ENCODE data around the gene NOTUM.

The NOTUM gene

DNA sequence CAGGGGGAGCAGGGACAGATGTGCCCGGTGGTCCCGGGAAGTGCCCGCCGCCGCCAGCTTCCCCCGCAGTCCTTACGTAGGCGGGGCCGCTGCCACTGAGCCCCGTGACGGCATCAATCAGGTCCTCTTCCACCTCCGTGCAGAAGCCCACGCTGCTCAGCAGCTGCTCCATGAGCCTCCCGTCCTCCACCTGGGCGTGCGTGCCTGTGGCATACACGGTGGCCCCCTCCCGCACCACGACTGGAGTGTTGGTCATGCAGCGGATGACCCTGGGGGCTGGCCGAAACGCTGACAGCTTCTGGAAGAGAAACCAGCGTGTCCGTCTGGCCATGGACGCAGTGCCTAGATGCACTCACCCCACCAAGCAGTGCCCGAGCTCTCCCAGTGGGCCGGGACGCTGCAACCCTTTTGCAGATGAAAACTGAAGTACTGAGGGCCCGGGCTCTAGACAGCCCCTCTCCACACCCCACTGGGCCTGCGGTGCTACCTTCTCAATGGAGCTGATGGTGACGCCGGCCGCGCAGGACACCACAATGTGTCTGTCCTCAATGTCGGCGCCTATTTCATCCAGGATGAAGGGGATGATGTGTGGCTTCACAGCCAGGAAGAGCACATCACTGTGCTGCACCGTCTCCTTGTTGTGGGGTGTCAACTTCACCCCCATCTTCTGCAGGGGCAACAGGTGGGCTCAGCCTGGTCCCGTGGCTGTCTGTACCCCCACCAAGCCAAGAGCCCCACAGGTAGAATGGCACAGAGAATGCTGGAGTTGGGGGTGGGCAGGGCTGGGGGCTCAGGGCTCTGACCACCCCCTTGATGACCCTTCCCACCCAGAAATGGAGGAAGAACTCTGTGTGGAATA is 25.9 kb downstream of the NOTUM start:
- no peak for DNase-seq

GRCh38 chr17:81934098-81934757 is 26.8 kb downstream of the NOTUM start:
- no peak for DNase-seq

GRCh38 chr17:81933178-81933699 is 27.7 kb downstream of the NOTUM start:
- DNase-seq: no peak

- no peak for DNase-seq
These were observed 28.5 kb downstream of the NOTUM start for GRCh38 chr17:81932333-81932983.

- DNase-seq: peak; percentile 27
These were observed 29.2 kb downstream of the NOTUM start for GRCh38 chr17:81931557-81932332.

DNA sequence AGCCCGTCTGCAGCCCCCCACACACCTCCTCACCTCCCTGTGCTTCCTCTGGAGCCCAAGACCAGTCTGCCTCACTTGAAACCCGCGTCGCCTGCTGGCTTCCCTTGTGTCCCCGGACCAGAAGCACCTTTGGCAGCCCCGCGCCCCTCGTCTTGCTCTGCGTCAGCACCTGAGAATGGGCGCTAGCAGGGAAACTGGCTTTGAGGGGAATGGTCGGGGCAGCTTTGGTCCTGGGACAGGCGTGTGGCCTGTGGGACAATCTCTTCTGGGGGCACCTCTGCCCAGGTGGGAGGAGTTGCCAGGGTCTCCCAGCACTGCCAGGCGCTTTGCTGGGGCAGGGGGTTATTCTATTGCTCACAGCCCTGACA is 29.8 kb downstream of the NOTUM start:
- no peak for DNase-seq

GRCh38 chr17:81930142-81931125 is 30.6 kb downstream of the NOTUM start:
- DNase-seq: peak; percentile 42

DNA sequence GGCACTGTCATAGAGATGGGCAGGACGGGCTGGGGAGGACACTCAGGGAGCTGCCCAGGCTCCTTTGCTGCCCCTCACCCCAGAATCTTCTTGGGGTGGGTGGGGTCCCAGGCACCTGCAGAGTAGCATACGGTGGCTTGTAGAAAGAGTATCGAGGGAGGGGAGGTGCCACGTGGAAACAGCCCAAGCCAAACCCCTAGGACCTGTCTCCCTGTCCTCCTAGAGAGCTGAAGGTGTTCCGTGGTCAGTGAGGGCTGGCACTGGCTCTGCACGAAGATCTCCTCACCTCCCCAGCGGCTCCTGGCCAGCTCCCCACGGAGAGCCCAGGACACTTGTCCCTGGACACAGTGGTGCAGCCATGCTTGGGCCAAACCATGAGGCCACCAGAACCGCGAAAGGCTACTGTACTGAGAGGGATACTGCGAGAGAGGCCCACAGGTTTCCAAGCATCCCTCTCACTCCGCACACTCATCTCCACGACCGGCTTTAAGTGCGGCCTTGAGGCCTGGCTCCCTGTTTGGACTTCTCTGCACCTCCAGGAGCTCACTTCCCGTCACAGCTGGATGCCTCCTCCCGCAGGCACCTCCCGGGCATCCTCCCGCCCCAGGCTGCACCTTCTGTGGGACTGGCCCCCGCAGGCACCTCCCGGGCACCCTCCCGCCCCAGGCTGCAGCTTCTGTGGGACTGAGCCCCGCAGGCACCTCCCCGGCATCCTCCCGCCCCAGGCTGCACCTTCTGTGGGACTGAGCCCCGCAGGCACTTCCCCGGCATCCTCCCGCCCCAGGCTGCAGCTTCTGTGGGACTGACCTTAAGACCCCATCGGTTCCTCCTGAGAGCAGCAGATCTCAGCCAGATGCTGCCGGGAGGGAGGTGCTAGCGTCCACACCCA is 31.5 kb downstream of the NOTUM start:
- no peak for DNase-seq

DNA sequence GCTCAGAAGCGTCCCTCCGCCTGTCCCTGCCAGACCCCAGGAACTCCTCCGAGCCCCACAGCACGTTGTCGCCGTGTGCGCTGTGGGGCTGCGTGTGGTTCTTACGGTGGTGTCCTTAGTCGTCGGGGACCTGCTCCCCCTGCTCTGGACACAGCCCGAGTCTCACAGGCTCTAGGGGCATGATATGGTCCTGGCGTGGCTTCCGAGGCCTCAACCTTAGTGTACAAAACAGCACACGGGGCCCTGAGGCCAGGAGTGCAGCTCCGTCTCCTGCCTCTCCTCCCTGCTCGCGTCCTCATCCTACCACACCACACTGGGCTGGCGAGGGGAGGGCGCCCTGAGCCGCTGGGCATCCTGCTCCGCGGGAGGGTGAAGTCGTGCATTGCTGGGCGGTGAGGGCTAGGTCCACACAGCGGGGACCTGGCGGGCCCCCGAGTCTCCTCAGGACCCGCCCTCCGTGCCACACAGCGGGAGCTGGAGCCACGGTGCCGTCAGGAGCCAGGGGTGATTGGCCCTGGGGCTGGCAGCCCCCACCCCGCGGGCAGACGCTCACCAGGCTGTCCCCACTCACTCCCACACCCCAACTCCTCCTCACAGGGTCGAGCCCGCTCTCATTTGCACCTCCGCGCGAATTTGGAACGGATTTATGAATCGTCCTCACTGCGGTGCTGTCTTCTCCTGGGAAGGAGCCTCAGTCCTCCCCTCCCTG is 32.3 kb downstream of the NOTUM start:
- peak; percentile 55 for DNase-seq

DNA sequence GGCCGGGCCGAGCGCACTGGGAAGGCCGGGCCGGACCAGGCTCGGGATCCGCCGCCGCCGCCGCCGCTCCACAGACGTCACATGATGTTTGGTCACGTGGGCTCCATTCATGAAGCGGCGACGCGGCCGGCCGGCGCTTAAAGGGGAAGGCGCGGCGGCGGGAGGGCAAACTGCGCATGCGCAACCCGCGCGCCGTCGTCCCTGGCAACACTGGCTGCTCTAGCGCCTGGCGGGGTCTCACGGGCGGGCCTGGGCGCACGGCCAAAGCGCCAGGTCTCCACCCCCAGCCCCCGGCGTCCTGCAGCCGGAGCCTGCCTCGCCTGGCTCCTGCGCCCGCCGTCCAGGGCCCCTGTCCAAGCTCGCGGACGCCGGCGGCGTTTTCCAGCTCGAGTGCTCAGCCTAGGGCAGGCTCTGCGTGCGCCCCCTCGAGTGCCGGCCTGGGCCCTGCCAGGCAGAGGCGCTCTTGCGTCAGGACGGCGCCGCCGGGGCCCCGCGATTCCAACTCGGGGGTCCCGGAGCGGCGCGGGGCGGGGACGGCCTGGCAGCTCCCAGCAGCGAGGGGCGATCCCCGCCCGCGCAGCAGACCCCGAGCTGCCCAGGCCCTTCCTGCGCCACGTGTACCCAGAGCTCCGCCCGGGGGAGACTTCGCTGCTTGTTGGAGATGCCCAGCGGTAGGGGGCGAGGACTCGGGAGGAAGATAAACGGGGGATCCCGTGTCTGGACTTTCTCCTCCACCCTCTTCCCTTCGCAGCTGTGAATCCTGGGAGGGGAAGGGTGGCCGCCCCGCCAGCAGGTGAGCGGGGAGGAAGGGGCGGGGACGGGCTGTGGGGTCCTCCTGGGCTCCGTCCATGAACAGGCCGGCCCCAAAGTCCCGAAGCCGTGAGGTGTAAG is 33.1 kb downstream of the NOTUM start, which contains the start of gene MAFG:
Gene MAFG, minus strand, starts transcription at position 83 of the 891 bp plus-strand sequence. CDS start 4,550 bp downstream, outside the sequence.
- peak; percentile 98 for DNase-seq

GRCh38 chr17:81927152-81927652 is 33.8 kb downstream of the NOTUM start:
- DNase-seq: no peak

DNA sequence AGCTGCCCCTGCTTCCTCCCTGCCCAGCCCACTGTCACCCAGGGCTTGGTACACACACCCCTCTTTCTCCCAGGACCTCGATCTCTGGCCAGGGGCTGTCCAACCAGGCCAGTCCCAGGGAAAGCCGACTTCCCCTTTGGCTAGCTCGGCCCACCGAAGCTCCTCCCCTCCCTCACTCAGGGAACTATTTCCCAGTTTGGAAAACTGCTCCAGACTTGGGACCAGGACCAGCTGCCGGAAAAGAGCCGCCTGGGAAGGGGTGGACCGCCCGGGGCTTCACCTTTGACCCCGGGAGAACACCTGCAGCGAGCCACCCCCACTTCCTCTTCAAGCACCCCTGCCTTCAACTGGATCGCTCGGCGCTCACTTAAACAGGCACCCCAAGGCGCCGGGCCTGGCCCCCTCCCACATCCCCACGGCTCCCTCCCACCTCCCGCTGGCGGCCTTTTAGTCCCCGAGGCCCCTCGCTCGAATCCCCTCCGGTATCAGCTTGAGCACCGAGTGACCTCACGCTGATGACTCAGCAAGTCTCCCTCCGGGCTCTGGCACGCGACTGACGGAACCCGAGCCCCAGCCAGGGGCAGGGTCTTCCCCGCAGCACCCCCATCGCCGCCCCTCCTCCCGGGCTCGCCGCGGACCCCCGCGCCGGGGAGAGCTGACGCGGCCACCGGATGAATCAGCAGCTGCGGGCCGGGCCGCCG is 34.4 kb downstream of the NOTUM start:
- peak; percentile 56 for DNase-seq

- no peak for DNase-seq
These were observed 35.0 kb downstream of the NOTUM start for GRCh38 chr17:81925860-81926450.

DNA sequence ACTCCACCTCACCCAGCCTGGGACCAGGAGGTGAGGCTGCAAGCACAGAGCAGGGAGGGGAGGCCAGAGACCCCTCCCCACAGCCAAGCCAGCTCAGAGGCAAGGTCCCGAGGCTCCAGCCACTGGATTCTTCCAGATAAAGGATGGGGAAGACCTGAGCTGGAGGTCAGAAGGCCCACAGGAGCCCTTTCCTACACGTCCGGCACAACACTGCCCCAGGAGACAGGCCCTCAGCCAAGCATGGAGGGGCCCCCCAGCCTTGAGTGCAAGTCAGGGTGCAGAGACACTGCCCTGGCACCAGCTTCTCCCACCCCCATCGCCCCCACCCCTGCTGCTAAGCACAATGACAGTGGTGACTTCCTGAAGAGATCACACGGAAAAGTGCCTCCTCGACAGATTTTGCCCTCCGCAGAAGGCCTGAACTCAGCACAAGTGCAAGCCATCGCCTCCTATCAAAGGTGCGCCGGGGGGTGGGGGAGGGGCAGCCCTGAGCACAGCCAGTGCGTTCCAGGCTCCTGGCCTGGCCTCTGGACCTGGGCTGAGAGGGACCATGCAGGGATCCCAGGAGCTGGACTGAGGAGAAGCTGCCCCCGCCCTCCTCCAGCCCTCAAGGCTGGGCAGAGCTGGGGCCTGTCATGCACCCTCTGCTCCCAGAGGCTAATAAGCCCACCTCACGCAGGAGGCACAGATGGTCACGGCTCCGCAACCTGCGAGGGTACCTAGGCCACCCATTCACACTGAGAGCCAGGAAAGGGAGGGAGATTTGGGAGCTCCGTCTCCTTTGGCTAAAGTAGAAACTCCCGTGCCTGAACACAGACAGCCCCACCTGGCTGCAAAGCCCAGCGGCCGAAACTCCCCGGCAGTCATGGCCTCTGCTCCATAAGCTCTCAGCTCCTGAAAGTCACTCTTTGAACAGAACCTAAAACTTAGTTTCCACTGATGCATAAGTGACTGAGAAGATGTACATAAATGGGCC is 36.1 kb downstream of the NOTUM start:
- peak; percentile 35 for DNase-seq

DNA sequence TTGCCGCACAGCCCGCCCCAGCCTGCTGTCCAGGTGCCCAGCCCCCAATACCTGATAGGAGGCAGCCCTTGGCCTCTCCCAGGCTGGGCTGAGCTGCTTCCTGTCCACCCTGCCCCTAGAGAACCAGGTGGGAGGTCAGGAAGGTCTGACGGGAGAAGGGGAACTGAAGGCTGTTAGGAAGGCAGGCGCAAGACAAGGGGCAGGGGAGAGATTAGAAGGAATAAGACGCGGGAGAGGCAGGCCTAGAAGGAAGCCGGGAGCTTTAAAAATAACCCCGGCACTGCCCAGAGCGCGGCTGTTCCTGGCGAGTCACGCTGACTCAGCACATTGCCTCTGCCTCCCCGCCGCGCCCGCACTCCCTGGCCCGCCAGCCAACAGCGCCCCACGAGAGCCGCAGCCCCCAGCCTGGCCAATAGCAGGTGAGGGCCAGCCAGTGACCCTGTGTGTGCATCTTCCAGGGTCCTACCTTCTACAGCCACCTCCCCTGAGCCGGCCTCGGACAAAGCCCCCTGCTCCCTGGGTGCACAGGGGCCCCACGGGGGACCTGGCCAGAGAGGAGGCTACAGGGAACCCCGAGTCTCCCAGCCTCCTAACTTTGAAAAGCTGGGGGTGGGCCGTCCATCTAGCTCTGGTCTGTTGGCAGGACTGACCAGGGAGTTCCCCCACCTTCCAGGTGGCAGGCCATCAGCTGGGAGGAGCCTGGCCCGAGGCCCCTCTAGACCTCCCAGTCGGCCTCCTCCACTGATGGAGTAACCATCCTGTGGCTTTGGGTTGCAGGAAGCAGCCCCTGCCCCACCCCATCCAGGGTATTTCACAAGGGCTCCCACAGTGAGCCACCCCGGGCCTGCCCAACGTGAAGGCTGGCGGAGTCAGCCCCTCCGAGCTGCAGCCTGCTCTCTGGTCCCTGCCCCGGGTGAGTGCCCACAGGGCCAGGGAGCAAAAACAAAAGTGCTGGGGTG is 37.4 kb downstream of the NOTUM start:
- DNase-seq: peak; percentile 25

Measured in NCI-H82 (cell line).